ENCODE results near the gene ANXA5.
A peak's percentile ranks its signal among the peaks of the same experiment; 100 is the strongest.

DNA sequence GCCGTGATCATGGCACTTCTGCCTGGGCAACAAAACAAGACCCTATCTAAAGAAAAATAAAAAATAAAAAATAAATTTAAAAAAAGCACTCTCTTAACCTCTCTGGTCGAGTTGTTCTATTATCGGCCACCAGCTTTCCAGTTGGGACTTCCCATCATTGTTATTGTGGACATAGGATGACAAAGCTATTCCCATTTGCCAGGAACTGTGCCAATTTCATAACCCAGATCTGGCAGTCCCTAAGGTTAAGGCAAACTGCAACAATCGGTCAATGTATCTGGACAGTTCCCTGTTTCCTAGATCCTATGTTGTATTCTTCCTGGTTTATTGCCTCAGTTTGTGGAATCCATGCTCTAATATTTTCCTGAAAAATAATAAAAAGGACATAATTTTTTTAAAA lies 17.8 kb upstream of the ANXA5 start:
- no peak for TF ChIP-seq CEBPB (IDR thresholded peaks at IDR 0.05)
- TF ChIP-seq REST (IDR thresholded peaks at IDR 0.05; ENCODE audit: low read depth) = 0 out of 2 replicates have a peak, but pooled peaks have one; percentile 22
- no peak for TF ChIP-seq YY1 (IDR thresholded peaks at IDR 0.05; ENCODE audit: low read depth)
- TF ChIP-seq EP300 (IDR thresholded peaks at IDR 0.05; ENCODE audit: borderline replicate concordance) = no peak
- TF ChIP-seq, protein P1, sequence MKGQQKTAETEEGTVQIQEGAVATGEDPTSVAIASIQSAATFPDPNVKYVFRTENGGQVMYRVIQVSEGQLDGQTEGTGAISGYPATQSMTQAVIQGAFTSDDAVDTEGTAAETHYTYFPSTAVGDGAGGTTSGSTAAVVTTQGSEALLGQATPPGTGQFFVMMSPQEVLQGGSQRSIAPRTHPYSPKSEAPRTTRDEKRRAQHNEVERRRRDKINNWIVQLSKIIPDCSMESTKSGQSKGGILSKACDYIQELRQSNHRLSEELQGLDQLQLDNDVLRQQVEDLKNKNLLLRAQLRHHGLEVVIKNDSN (IDR thresholded peaks at IDR 0.05) = no peak
- no peak for TF ChIP-seq TEAD4 (IDR thresholded peaks at IDR 0.05)

All from Ishikawa (cell line).